GM19467 (cell line): Measurements from ENCODE around the gene CNGA2.

Experiments used
- ATAC-seq: cut with Tn5 transposase; IDR thresholded peaks from one replicate; pipeline ENCODE4 v1.9.1; 2021; ENCODE audit warnings: mild to moderate bottlenecking, moderate library complexity; ENCODE audit not compliant: unreplicated experiment

Gene CNGA2

DNA sequence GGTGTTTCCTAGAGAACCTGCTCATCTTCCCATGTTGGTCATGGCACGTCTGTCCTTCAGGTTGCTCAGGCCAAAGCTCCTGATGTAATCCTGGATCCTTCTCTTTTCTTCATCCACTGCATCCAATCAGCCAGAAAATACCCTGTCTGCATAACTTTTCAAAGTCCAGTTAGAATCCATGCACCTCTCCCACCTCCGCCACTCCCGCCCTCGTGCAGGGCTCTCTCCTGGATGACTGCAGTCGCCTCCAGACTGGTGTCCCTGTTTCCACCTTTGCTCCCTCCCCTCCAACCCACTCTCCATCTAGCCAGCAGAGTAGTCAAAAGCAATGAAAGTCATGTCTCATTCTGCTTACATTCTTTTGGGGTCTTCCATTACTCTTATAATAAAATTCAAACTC, 16.0 kb downstream of the CNGA2 start:
- ATAC-seq: no peak

DNA sequence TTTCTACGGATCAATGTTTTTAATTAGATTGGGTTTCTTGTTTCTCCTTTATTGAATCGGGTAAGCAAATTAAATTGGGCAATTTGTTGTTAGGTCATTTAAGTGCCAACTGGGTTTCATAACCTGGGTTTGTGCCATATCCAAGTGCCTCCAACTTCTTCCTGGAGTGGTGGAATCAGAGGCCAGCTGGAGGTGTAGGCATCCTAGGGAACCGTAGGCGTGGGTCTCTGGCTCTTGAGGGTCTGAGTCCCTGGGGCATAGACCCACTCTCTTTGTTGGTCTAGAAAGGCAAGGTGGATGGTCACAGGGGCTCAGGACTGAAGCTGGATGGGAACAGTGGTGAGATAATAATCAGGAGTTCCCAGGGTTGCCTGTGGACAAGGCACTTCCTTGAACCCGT, 18.3 kb downstream of the CNGA2 start:
- ATAC-seq: no peak

GRCh38 chrX:151753313-151754046, 18.9 kb downstream of the CNGA2 start:
- peak; percentile 63 for ATAC-seq

GRCh38 chrX:151754047-151754429, 19.5 kb downstream of the CNGA2 start:
- no peak for ATAC-seq

DNA sequence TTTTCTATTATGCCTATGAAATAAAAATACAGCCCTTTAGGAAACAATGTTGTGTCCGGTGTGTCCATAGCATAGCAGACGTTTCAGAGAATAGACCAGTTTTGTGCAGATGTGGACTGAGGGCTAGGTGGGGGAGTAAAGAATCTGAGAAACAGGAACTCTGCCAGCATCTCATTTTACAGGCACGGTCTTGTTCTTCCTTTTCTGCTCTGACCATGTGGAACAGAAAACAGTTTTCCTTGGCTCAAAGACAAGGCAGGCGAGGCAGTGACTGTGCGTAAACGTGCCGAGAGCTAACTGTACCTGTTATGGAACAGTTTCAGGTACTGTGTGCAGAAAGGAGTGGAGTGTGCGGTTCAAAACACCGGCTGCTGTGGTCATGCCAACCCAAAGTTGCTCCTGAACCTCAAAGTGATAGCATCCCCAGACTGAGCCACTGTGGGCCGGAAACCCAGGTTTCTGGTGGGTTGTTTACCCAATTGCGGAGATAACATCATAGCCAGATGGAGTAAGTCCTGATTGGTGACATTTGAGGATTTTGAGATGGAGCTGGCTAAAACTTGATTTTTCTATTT, 20.2 kb downstream of the CNGA2 start:
- ATAC-seq: no peak

- ATAC-seq: no peak
Measured at GRCh38 chrX:151759041-151759708, 24.6 kb downstream of the CNGA2 start.

DNA sequence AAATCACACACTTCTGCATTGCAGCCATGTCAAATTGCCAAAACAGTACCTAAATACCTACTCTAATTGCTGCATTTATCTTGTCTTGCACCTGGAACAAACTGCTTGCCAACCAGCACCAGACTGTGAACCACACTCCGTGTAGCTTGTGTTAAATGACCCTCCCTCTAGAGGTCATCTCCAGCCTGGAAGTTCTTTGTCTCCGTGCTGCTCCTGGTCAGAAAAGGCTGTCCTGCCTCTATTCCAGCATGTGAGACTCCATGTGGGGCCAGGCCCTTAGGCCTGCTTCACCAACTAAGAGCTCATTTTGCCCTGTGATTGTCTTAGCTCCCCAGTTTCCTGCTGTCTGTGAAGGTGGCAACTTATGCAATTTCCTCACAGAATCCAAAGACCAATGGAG, 28.3 kb downstream of the CNGA2 start:
- no peak for ATAC-seq

- no peak for ATAC-seq
Measured at GRCh38 chrX:151763711-151764110, 29.2 kb downstream of the CNGA2 start.

DNA sequence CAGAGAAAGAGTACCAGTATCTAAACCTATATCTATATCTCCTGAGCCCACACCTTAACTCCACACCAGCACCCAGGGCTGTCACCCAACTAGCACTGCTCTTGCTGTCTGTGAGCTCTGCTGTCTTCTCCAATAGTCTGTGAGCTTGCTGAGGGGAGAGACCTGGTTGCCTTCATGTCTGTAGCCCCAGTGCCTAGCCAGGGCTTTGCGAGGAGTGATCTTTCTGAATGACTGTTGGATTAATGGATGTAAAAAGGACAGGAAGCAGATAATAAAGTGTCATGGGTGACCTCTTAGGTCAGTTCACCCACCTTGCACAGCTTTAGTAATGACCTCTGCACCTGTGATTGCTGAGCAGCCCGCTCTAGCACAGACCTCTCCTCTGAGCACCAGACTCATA, 30.5 kb downstream of the CNGA2 start:
- no peak for ATAC-seq

DNA sequence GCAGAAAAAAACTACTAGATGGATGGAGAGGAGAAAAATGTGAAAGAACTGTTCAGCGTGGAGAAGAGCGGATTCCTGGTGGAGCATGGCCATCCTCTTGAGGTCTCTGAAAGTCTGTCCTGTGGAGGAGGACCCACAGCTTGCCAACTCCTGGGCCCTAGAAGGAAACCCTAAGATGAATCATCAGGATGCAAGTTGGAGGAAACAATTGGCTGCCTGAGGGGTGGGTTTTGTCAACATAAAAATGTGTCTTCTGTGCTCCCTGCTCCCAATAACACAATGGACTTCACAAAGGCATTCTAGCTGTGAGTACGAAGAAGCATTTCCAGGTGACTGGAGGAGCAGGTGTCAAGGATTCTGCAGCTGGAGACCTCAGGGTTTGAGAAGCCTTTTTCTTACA, 37.2 kb downstream of the CNGA2 start:
- no peak for ATAC-seq

DNA sequence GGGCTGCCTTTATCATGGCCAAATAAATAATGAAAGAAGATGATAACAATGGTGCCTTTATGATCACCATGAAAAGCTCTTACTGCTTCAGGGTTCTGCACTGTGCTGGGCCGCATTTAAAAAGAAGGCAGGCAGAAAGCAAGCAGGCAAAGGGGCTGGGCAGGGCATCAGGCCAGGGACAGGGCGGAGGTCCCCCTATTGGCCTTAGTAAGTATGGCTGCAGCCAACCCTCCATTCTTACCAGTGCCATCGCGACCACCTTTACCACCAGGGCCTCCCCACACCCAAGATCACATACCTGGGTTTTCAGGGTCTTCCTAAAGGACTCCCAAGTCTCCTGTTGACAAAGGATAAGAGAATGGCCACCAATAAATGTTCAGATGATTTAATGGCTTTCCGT, 38.9 kb downstream of the CNGA2 start:
- no peak for ATAC-seq

GRCh38 chrX:151774421-151774820, 39.9 kb downstream of the CNGA2 start:
- ATAC-seq: no peak

DNA sequence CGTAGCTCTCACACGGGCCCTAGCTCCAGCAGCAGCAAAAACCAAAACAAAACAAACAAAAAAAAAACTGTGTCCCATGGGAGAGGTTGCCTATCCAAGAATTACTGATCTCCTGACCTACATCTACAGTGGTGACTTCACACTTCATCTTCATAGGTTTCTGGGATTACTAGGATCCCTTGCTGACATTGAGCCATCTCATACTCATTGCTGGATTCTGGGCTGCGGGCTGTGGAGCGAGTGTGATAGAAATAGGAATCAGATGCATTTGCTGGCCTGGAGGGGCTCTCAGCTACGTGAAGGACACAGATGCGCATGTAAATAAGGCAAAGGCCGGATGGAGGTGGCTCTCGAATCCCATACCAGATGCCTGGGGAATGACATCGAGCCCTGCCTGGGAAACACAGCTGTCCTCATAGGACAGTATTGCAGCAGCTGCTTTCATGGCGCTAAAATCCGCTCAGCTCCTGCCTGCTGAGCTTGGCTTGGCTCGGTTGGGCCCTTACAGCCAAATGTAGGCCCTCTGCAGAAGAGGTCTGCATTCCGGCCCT, 41.7 kb downstream of the CNGA2 start:
- ATAC-seq: no peak

DNA sequence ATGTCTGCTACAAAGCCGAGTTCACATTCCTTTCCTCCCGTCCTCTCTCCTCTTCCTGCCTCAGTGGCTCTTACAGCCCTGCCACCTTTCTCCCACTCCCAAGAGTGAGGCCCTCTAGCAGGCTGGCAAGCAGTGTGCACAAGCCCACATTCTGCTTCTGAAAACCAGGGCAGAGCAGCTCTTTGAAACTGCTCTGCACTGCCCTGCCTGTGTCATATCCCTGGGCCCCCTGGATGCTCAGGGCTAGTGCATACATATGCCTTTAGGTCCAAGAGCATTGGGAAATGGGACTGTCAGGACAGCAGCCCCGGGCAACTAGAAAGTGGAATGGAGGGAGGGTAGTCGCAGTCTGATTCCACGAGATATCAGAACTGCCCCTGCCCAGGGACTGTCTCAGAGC, 42.4 kb downstream of the CNGA2 start:
- no peak for ATAC-seq

GRCh38 chrX:151779258-151779657, 44.7 kb downstream of the CNGA2 start:
- no peak for ATAC-seq

- ATAC-seq: no peak
Measured at GRCh38 chrX:151780621-151781020, 46.1 kb downstream of the CNGA2 start.

GRCh38 chrX:151789179-151789800, 54.7 kb downstream of the CNGA2 start:
- no peak for ATAC-seq

DNA sequence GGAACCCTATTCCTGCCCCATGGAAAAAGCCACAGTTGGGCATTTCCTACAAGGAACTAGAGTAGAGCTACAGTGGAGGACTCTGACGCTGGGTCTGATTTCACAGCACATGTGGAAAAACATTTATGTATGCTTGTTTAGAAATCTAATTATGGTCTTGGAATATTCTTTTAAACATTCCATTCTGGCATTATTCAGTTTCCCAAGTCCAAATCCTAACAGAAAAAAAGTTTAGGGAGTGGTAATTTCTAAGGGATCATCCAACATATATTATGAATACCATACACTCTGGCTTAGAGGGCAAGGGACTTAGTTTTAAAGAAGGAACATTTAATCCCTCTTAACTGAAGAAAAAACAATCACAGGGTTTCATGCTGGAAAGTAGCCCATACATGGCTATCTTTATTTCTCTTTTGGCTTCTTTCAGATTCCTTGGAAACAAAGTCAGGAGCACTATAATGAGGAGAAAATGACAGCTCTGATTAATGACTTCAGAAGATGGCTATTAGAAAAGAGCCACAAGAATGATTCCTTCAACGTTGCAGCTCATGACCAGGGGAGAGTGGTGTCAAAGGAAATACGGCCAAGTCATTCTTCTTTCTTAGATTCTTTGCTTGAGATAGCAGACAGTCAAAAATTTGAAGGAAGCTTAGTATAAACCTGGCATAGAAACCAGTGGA, 56.1 kb downstream of the CNGA2 start:
- ATAC-seq: no peak

DNA sequence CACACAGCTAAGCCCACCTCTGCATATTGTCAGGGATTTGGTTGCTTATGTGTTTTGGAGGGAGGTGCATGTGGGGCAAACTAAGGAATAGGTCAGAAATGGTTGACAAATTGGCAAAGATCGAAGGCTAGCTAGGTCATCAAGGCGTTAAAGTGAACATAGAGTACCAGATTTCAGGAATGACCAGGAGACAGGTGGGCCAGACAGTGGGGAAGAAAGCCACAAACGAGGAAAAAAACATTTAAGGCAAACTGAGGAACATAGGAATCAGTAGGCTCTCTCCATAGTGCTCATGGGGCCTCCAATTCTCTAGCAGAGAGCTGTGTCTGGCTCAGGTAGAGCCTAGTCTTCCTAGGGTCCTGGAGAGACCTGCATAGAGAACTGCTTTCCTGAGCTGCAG, 57.4 kb downstream of the CNGA2 start:
- no peak for ATAC-seq

- ATAC-seq: no peak
Measured at GRCh38 chrX:151792505-151792904, 58.0 kb downstream of the CNGA2 start.

- ATAC-seq: no peak
Measured at GRCh38 chrX:151793886-151794285, 59.3 kb downstream of the CNGA2 start.
